Omental fat pad (tissue), 4 donors: Measurements from ENCODE around the gene PRB2. TPM values are rescaled to one million over a fixed set of nuclear protein-coding genes. Genes with fewer than 3 reads are reported as not detected.
"Not testable (repeated sequence)": the region's sequence is repeated elsewhere in the genome, so short reads cannot be mapped to it uniquely, and the experiment has no call there.

Source experiments
- ATAC-seq: fragments of 150-250 bp; one replicate; pipeline ENCODE4 v1.9.1; 2016; ENCODE audit warnings: mild to moderate bottlenecking, moderate library complexity; ENCODE audit not compliant: low FRiP score
- DNase-seq: peaks from one replicate; pipeline ENCODE4 v3.0.0-alpha.2; 2019; ENCODE audit warnings: low spot score
- total RNA-seq, 4 donors: library from RNA; depleted of rRNA; stranded (reverse); fragments of >200 nt; gene quantifications; one replicate each; pipeline ENCODE4 v1.1.0, GENCODE V29; 2016
- TF ChIP-seq, protein P1 (sequence below), 3 donors: fragments of 450-650 bp; IDR thresholded peaks; one replicate each; pipeline ENCODE4 v1.5.1; 2016 to 2017; ENCODE audit warnings: antibody characterized with exemption in 3 of 3, mild to moderate bottlenecking in 3 of 3, moderate library complexity in 2 of 3

PRB2 gene
- total RNA-seq = not detected

DNA sequence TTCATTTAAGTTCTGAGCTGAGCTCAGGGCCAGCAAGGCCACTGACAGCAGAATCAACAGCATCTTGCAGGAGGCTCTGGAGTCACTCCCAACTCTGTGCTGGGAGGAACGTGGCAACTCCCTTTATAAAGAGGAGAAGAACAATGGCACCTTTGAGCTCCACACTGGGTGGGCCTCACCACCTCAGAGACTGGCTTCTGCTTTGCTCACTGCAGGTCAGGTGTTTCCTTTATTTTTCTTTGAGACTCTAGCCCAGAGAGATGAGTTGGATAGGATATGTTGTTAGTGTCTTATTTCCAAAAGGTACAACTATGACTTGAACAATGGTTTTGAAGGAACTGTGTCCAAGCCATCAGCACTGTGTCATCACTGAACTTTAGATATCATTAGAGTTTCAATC is at the start of gene PRB2:
TSS of gene PRB2 (minus strand) at position 101 of the 400 bp plus-strand sequence. CDS start at position 63, 38 bp downstream.
- ATAC-seq, DNase-seq: not testable (repeated sequence)

DNA sequence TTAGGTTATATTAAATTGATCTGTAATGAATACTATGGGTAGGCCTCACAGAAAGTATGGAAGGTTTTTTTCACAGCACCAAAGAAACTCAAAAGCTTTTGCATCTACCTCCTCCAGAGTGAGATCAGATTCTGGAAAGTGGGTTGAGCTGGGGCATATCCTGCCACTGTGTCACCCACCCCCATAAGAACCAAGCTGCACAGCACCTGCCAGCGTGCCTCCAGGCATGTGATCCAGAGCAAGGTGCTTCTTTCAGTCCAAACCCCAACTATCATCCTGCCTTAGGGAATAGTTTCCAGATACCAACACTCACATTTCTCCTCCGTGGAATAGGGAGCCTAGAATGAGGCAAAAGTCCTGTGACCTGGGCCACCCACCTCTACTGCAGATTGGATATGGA is 42.6 kb upstream of the PRB2 start:
- no peak for DNase-seq
- ATAC-seq = no peak
- TF ChIP-seq, protein P1, sequence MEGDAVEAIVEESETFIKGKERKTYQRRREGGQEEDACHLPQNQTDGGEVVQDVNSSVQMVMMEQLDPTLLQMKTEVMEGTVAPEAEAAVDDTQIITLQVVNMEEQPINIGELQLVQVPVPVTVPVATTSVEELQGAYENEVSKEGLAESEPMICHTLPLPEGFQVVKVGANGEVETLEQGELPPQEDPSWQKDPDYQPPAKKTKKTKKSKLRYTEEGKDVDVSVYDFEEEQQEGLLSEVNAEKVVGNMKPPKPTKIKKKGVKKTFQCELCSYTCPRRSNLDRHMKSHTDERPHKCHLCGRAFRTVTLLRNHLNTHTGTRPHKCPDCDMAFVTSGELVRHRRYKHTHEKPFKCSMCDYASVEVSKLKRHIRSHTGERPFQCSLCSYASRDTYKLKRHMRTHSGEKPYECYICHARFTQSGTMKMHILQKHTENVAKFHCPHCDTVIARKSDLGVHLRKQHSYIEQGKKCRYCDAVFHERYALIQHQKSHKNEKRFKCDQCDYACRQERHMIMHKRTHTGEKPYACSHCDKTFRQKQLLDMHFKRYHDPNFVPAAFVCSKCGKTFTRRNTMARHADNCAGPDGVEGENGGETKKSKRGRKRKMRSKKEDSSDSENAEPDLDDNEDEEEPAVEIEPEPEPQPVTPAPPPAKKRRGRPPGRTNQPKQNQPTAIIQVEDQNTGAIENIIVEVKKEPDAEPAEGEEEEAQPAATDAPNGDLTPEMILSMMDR (IDR thresholded peaks at IDR 0.05) = no peak

DNA sequence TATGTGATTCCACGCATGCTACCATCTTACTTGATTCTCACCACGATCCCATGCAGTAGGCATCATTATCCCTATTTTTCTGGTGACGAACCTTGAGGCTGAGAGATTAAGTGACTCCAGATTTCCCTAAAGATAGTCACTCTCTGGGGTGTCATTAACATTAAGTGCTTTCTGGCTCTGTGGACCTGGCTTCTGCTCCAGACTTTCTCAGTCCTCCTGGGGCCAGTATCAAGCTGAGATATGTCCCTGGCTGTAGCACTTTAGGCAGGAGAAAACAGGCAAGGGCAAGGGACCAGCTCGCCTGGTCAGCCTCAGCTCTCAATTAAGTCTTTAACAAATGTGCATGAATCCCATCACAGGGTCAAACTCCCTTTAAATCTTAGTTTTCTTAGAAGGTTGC is 38.3 kb upstream of the PRB2 start:
- DNase-seq (no peak), ATAC-seq (no peak)
- TF ChIP-seq, protein P1 (IDR thresholded peaks at IDR 0.05) = no peak

DNA sequence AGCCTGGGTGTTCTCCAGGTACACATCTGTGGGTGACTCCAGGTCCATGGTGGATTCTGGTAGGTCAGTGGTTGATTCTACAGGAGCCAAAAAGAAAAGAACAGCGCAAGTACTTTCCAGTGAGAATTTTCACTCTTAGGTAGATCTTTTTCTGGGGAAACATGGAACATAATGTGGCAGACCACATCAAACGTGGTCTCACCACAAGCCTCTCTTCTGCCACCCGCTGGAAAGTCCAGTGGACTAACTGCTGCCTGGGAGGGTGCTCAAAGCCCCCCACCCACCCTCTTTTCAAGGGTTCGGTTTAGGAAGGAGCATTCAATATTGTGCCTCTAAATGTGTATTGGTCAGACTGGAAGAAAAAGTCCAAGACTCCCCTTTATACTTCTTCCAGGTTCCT is 36.1 kb upstream of the PRB2 start:
- TF ChIP-seq, protein P1 (IDR thresholded peaks at IDR 0.05) = no peak
- no peak for DNase-seq
- ATAC-seq = no peak

DNA sequence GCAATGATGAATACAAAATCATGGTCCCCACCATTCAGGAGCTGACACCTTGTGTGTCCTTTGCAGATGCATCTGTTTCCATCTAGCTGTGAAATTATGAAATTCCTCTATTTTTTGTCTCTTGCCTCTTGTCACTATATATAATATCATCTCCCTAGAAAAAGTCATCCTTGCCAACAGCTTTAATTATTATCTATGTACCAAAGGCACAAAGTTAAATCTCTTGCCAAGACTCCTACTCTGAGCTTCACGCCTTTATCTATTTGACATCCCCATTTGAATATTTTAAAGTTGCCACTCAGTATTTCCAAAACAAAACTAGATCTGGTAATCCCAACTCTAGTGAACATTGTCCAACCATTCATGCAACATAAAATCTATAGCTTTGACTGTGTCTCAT is 32.0 kb upstream of the PRB2 start:
- TF ChIP-seq, protein P1 (IDR thresholded peaks at IDR 0.05) = no peak
- ATAC-seq = no peak
- no peak for DNase-seq

DNA sequence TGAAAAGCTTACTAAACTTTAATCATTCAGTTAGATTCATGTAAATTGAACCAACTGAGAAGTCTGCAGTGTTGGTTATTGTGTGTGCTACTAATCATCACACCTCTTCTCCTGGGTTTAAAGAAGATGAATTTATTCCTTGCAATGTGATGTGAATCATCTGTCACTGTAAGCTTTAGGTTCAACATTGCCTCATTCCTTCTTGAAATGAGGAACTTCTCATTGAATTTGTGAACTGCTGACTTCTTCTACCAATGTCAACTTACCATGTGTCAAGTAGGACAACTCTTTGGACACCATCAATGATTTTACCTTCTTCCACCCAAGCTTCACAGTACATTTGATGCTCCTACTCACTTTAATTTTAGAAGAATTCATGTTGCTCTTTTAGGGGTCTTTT is 17.4 kb upstream of the PRB2 start:
- TF ChIP-seq, protein P1 (IDR thresholded peaks at IDR 0.05) = no peak
- ATAC-seq (no peak), DNase-seq (no peak)

DNA sequence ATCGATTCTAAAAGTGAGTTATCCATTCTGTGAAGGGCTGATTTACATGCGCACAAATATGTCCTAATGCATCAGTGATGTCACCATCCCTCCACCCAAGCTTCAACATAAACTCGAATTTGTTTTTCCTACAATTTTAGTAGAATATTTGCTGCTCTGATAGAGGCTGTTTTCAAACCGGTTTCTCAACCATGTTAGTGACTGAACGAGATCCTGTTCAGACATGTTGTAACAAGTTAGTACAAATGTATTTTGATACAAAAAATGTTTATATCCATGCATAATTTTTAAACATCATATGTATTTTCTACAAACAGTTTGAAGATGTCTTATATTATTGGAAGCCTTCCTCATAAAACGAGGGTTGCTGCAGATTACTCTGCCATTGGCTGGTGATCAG is 12.7 kb upstream of the PRB2 start:
- TF ChIP-seq, protein P1 (IDR thresholded peaks at IDR 0.05) = no peak
- ATAC-seq (no peak), DNase-seq (no peak)

DNA sequence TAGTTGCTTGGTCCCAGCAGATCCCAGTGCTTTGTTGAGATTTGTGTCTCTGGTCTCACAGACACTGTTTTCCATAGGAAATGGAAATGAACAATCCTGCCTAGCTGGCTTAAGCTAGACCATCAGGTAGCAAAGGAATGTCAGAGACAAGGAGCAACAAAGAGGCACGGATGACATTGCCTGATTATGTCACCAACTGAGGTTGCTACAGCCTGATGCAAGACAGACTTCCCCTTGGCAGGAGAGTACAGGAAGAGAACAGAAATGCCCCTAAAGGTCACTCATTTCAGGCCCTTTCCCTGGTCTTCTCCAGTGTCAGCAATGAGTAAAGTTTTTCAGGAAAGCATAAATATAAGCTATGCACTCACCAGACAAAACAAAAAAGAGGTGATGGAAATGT is 2.0 kb upstream of the PRB2 start:
- TF ChIP-seq, protein P1 (IDR thresholded peaks at IDR 0.05) = no peak
- no peak for ATAC-seq
- DNase-seq = no peak

DNA sequence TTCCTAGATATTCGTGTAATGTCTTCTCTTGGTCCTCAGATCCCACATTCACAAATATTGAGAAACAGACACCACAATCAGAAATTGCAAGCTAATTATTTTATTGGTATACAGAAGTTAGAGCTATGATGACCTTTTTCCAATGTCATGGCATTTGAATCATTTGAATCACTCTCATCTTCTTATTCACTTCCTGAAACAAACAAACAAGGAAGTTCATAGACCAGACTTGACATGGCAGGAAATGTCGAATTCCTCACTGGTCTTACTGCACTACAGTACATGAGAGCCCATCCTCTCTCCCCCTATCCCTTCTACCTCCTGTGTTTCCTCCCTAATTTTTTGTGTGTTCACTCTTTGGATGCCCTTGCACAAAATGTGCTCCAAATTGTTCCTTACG is 3.9 kb downstream of the PRB2 start:
- ATAC-seq, DNase-seq: not testable (repeated sequence)

DNA sequence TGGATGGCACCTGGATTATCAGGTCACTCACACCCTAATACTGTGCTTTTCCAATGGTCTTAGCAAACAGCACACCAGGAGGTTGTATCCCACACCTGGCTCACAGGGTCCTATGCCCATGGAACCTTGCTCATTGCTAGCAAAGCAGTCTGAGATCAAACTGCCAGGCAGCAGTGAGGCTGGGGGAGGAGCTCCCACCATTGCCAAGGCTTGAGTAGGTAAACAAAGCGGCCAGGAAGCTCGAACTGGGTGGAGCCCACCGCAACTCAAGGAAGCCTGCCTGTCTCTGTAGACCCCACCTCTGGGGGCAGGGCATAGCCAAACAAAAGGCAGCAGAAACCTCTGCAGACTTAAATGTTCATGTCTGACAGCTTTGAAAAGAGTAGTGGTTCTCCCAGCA is 17.9 kb downstream of the PRB2 start:
- not testable (repeated sequence) for ATAC-seq

More for the DNA sequence above, 17.9 kb downstream of the PRB2 start:
- DNase-seq = not testable (repeated sequence)
